ENCODE measurements around the gene NACC2. TPM values are rescaled to one million over a fixed set of nuclear protein-coding genes. Genes with fewer than 3 reads are reported as not detected.

Gene NACC2
- total and polyA plus RNA-seq, 9 of the 15 experiments (the other 6 are each of a cell fraction or from before 2014, with no cell fraction given): 0.70 to 25.1 (median 5.6) TPM

DNA sequence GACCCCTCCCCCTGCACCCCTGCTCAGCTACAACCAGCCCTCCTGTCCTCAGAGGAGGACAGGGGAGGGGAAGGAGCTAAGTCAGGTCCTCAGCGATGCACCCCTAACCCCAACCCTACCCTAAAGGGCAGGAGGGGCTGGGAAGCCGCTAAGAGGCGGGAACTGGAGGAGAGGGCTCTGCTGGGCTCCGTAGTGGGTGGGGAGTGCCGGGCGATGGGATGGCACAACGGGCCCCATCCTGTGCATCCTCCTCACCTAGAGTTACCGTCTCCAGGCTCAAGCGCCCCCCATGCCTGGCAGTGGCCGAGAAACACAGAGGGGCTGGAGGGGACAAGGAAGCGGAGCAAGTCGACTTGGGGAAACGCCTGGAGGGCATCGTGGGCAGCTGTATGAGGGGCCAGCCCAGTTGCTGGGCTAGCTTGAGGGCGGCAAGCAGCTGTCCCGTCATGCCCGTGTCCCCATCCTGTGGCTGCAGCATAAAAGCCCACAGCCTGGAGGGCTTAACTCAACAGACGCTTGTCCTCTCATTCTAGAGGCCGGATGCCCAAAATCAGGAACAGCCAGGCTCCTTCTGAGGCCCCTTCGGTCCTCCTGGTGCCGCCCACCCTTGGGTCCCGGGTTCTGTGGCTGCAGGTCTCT, 110.9 kb downstream of the NACC2 start:
- FAIRE-seq (no peak), ATAC-seq (peak; percentile 46), DNase-seq (ENCODE audit: extremely low read depth in 1 of 4, low spot score in 3 of 4) (peak in 1 of 4 experiments; percentile 28)
- ChIA-PET POLR2A (interaction anchor here (0.7 kb wide), 1 partner anchor 1041 kb away, joined by 3 read pairs; no protein-coding TSS in a partner anchor), CTCF (ENCODE audit: low intra/inter-chr PET ratio) (interaction anchor here (0.5 to 0.6 kb wide), 2 partner anchors 186 to 188 kb away, joined by 3 to 4 read pairs; no protein-coding TSS in a partner anchor)
- Histone ChIP-seq H3K9ac (ENCODE audit: insufficient read depth in 1 of 2, low read depth in 2 of 2, low read length in 2 of 2) (peak overlapping the region in 1 of 2 experiments; percentile 84; a peak in 2 of 4 replicates), H3K27ac (ENCODE audit: extremely low read depth, low read depth, low read length) (no peak overlapping the region), H3K79me2 (ENCODE audit: control insufficient read depth, insufficient read depth, low read length) (no peaks in the 10 kb centered on the region), H2AFZ (ENCODE audit: low read depth, low read length) (peak overlapping the region; percentile 30), H3K36me3 (ENCODE audit: control insufficient read depth, insufficient read depth, low read length) (no peaks in the 10 kb centered on the region), H3K27me3 (ENCODE audit: control insufficient read depth in 2 of 2, insufficient read depth in 2 of 2, low read length in 2 of 2) (peaks cover 12 to 34% of the 10 kb centered on the region in 2 experiments; a peak in 4 of 5 replicates), H3K4me1 (replicated peaks in 1 of 2; ENCODE audit: control insufficient read depth in 2 of 2, insufficient read depth in 2 of 2, low read length in 2 of 2) (peaks cover 23 to 78% of the 10 kb centered on the region in 2 experiments), H3K4me3 (no peak overlapping the region), H3K9me1 (ENCODE audit: control insufficient read depth, insufficient read depth, low read length) (no peaks in the 10 kb centered on the region), H3K9me3 (replicated peaks; ENCODE audit: control insufficient read depth, insufficient read depth, low read depth, low read length) (no peaks in the 10 kb centered on the region), H4K20me1 (replicated peaks; ENCODE audit: control insufficient read depth, insufficient read depth, low read length) (0 out of 2 replicates have a peak, but pooled peaks cover 3% of the 10 kb centered on the region), H3K4me2 (ENCODE audit: insufficient read depth, low read length) (peak overlapping the region; percentile 59; the same call in 1 of the 2 replicates)
- intact Hi-C loops (cut with micrococcal nuclease) (loop anchor here (5.0 kb wide), 1 partner anchor 187 kb away; no protein-coding TSS in a partner anchor), in situ Hi-C loops (cut with MboI) (loop anchor here (5.0 kb wide), 1 partner anchor 128 kb away; no protein-coding TSS in a partner anchor)
- TF ChIP-seq, protein P1, sequence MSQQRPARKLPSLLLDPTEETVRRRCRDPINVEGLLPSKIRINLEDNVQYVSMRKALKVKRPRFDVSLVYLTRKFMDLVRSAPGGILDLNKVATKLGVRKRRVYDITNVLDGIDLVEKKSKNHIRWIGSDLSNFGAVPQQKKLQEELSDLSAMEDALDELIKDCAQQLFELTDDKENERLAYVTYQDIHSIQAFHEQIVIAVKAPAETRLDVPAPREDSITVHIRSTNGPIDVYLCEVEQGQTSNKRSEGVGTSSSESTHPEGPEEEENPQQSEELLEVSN (IDR thresholded peaks at IDR 0.05; ENCODE audit: borderline replicate concordance in 1 of 2, extremely low read depth in 1 of 2, insufficient read depth in 1 of 2, insufficient read length in 1 of 2, low read depth in 1 of 2, low read length in 1 of 2, poor library complexity in 1 of 2, severe bottlenecking in 1 of 2): peak in 1 of 2 experiments; percentile 9
- TF ChIP-seq L3MBTL2 (IDR thresholded peaks at IDR 0.05) (peak; percentile 59), NBN (IDR thresholded peaks at IDR 0.05; ENCODE audit: low read depth) (no peak), TEAD1 (CRISPR knock-in tag; IDR thresholded peaks at IDR 0.05) (0 out of 4 replicates have a peak, but pooled peaks of 1 of the 2 experiments have one; percentile 13), ZBTB7A (IDR thresholded peaks at IDR 0.05; ENCODE audit: borderline replicate concordance, control insufficient read depth, low read depth, low read length) (peak; percentile 13; the same call in 1 of the 2 replicates), YBX1 (IDR thresholded peaks at IDR 0.05) (no peak), CBX3 (IDR thresholded peaks at IDR 0.05; ENCODE audit: borderline replicate concordance in 1 of 2, low read length in 2 of 2) (0 out of 3 replicates have a peak, but pooled peaks of 1 of the 2 experiments have one; percentile 5)
- TF ChIP-seq, protein P2, sequence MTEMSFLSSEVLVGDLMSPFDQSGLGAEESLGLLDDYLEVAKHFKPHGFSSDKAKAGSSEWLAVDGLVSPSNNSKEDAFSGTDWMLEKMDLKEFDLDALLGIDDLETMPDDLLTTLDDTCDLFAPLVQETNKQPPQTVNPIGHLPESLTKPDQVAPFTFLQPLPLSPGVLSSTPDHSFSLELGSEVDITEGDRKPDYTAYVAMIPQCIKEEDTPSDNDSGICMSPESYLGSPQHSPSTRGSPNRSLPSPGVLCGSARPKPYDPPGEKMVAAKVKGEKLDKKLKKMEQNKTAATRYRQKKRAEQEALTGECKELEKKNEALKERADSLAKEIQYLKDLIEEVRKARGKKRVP (CRISPR knock-in tag; IDR thresholded peaks at IDR 0.05): no peak
- TF ChIP-seq, protein P3, sequence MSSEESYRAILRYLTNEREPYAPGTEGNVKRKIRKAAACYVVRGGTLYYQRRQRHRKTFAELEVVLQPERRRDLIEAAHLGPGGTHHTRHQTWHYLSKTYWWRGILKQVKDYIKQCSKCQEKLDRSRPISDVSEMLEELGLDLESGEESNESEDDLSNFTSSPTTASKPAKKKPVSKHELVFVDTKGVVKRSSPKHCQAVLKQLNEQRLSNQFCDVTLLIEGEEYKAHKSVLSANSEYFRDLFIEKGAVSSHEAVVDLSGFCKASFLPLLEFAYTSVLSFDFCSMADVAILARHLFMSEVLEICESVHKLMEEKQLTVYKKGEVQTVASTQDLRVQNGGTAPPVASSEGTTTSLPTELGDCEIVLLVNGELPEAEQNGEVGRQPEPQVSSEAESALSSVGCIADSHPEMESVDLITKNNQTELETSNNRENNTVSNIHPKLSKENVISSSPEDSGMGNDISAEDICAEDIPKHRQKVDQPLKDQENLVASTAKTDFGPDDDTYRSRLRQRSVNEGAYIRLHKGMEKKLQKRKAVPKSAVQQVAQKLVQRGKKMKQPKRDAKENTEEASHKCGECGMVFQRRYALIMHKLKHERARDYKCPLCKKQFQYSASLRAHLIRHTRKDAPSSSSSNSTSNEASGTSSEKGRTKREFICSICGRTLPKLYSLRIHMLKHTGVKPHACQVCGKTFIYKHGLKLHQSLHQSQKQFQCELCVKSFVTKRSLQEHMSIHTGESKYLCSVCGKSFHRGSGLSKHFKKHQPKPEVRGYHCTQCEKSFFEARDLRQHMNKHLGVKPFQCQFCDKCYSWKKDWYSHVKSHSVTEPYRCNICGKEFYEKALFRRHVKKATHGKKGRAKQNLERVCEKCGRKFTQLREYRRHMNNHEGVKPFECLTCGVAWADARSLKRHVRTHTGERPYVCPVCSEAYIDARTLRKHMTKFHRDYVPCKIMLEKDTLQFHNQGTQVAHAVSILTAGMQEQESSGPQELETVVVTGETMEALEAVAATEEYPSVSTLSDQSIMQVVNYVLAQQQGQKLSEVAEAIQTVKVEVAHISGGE (CRISPR knock-in tag; IDR thresholded peaks at IDR 0.05): peak in 1 of 3 experiments; percentile 48; a peak in 1 of 6 replicates
- BruUV-seq (replicated peaks): no TSS peak
- WGBS (ENCODE audit: insufficient coverage, low coverage, missing lambda C conversion rate): 12% methylated on average over 19 of the region's 22 CpGs

All from K562 (cell line).